Measurements from ENCODE around the gene ADAMTS2. TPM values are rescaled to one million over a fixed set of nuclear protein-coding genes. Genes with fewer than 3 reads are reported as not detected.
A peak's percentile ranks its signal among the peaks of the same experiment; 100 is the strongest.

Gene ADAMTS2
- total and polyA plus RNA-seq, 10 donors = 4.0 to 101 (median 47.5) TPM

DNA sequence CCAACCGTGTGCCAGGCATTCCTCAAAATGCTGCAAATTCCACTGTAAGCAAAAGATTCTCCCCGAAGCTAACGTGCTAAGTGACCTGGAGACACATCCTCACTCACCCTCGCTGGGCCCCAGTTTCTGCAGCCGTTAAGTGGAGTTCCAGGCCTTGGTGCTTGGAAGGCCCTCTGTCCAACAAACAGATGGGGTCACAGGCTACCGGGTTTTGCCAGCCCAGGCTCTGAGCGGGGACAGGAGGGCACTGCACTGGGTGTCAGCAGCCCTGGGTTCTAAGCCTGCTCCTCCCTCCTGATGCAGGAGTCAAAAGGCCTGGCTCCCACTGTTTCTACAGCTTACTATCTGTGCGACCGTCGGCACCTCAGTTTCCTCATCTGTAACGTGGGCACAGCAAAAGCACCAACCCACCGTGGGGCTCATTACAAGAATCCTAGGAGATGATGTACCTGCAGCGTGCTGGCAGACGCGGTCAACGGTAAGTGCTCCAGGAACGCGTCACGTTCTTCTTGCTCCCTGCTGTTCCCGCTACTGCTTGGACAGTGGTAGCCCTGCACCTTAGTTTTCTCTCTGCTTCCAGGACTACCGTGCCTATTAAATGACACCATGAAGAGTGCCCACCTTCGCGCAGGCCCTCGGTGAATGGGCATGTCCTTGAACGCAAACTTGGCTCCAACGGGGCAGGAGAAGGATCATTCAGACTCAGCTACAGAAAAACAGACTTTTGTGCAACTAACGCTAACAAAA, 84.8 kb downstream of the ADAMTS2 start:
- TF ChIP-seq, protein P1, sequence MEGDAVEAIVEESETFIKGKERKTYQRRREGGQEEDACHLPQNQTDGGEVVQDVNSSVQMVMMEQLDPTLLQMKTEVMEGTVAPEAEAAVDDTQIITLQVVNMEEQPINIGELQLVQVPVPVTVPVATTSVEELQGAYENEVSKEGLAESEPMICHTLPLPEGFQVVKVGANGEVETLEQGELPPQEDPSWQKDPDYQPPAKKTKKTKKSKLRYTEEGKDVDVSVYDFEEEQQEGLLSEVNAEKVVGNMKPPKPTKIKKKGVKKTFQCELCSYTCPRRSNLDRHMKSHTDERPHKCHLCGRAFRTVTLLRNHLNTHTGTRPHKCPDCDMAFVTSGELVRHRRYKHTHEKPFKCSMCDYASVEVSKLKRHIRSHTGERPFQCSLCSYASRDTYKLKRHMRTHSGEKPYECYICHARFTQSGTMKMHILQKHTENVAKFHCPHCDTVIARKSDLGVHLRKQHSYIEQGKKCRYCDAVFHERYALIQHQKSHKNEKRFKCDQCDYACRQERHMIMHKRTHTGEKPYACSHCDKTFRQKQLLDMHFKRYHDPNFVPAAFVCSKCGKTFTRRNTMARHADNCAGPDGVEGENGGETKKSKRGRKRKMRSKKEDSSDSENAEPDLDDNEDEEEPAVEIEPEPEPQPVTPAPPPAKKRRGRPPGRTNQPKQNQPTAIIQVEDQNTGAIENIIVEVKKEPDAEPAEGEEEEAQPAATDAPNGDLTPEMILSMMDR (IDR thresholded peaks at IDR 0.05 in 8 of 11, conservative IDR thresholded peaks at IDR 0.05 in 3 of 11) = no peak
- no peaks in the 10 kb centered on the region for H3K36me3 ChIP-seq
- no peak overlapping the region for H3K27ac ChIP-seq
- H3K4me1 ChIP-seq = peaks cover 0 to 48% (median 20%) of the 10 kb centered on the region in 6 donors
- H3K27me3 ChIP-seq (replicated peaks in 1 of 7) = peaks cover 0 to 13% (median 0%) of the 10 kb centered on the region in 7 donors
- H3K9me3 ChIP-seq = no peaks in the 10 kb centered on the region
- 89 to 92% (median 91%) methylated on average over 27 of the region's 27 CpGs for WGBS, 5 donors
- intact Hi-C loops (cut with DNase I; ENCODE audit: low total_unique reads) = no loop called here
- peak; percentile 54 for DNase-seq
- no peak overlapping the region for H3K4me3 ChIP-seq

DNA sequence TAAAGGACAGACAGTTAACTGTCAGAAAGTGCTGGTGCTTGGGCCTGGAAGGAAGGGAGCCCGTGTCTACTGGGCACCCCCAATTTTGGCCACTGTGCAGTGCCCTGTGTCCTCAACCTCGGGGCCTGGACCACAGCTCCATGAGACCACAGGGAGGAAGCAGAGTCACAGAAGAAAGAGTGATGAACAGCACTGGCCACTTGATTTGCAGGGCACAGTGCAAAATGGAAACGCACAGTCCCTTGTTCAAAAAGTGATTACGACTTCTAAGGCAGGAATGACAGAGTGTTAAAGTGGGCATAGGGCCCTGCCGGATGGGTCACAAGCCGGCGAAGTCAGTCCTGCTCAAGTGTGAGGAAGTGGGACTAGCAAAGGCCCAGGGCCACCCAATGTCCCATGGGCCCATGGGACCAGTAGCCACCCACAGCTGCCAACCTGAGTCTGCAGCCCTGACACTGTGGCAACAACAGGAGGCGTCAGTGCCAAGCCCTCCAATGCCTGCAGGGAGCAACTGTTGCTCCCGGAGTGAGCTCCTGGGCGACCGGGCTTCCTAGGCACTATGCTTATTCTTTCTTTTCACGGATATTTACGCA, 85.4 kb downstream of the ADAMTS2 start:
- H3K9me3 ChIP-seq = no peaks in the 10 kb centered on the region
- H3K4me3 ChIP-seq = no peak overlapping the region
- intact Hi-C loops (cut with DNase I; ENCODE audit: low total_unique reads) = no loop called here
- WGBS, 5 donors = 85 to 95% (median 89%) methylated on average over 13 of the region's 13 CpGs
- peaks cover 0 to 6% (median 0%) of the 10 kb centered on the region in 7 donors for H3K27me3 ChIP-seq (replicated peaks in 1 of 7)
- no peak overlapping the region for H3K27ac ChIP-seq
- H3K36me3 ChIP-seq = no peaks in the 10 kb centered on the region
- H3K4me1 ChIP-seq = peaks cover 0 to 41% (median 17%) of the 10 kb centered on the region in 6 donors
- TF ChIP-seq, protein P1 (IDR thresholded peaks at IDR 0.05 in 8 of 11, conservative IDR thresholded peaks at IDR 0.05 in 3 of 11) = no peak
- TF ChIP-seq POLR2A (IDR thresholded peaks at IDR 0.05) = no peak
- TF ChIP-seq POLR2AphosphoS5 (IDR thresholded peaks at IDR 0.05) = no peak
- peak; percentile 60 for DNase-seq

DNA sequence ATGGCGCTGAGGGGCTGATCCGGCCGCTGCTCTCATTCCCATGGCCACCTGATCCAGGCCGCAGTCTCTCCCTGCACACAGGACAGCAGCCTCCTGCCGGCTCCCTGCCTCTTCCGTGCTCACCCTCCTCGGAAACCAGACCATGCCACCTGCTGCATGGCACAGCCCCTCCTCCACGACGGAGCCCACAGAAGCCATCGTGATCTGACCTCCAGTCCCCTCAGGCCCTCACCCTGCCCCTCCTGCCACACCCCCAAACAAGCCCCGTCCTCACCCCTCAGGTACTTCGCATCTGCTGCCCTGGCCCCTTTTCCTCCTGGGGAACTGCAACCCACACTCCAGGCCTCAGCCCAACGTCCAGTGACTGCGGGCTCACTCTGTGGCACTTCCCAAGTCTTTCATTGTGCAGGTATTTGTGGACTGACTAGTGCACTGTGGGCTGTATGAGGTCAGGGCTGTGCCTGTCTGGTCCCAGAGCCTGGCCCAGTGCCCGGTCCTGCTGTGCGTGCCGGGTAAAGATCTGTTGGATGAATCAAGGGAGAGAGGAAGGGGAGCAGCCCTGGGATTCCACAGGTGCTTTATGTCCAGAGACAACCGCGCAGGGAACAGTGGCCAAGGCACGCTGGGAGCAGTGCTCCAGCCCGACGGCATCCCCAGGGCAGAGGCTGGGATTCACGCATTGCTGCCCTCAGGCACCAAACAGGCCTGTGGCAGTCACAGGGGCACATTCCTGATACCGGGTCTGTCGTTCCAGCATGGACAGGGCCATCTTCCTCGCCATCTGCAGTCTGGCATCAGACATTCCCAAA, 86.1 kb downstream of the ADAMTS2 start:
- H3K4me1 ChIP-seq = peaks cover 0 to 35% (median 16%) of the 10 kb centered on the region in 6 donors
- TF ChIP-seq, protein P1 (IDR thresholded peaks at IDR 0.05 in 8 of 11, conservative IDR thresholded peaks at IDR 0.05 in 3 of 11) = no peak
- TF ChIP-seq POLR2AphosphoS5 (IDR thresholded peaks at IDR 0.05) (no peak), POLR2A (IDR thresholded peaks at IDR 0.05) (no peak)
- H3K27me3 ChIP-seq (replicated peaks in 1 of 7) = no peaks in the 10 kb centered on the region
- no peaks in the 10 kb centered on the region for H3K9me3 ChIP-seq
- no peak overlapping the region for H3K4me3 ChIP-seq
- intact Hi-C loops (cut with DNase I; ENCODE audit: low total_unique reads) = no loop called here
- 76 to 87% (median 83%) methylated on average over 16 to 26 of the region's 26 CpGs for WGBS, 5 donors
- peak; percentile 72 for DNase-seq
- H3K36me3 ChIP-seq = no peaks in the 10 kb centered on the region
- no peak overlapping the region for H3K27ac ChIP-seq
